ENCODE measurements around the gene ANKRD13C.

Gene ANKRD13C

DNA sequence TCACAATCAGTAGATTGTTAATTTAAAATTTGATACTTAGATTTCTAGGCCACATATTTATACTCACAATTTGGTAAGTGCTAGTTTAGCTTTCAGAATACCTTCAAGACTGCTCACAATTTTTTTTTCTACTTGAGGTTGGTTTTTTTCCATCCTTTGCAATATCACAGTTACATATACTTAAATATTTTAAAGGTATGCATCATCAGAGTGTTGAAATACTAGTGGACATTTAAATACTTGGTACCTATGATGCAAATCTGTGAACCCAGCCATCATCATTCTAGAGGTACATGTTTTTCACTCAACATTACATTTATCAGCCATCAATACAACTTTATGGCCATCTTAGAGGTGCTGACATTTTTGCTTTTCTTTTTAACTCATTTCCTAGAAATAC lies 143.0 kb downstream of the ANKRD13C start:
- no peak for DNase-seq

DNA sequence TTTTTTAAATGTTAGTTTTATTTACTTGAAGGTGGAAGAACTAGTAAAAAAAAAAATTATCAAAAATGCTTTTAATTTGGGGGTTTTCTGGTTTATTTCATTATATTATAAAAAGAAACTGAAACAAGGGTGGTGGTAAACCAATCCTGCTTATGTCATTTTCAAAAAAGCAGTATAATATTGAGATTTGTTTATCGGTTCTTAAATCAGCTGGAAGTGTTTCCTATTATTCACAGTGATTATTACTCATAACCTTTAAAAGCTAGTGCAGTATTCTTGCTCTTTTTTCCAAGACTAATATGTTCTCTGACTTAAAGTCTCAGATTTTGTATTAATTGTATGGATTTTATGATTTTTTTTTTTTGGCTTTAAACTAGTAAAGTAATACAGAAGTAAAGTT lies 143.7 kb downstream of the ANKRD13C start:
- DNase-seq, result no peak

Measured in GDM1 (cell line).